GM18520 (cell line): ENCODE data around the gene PEPD.
"Not testable (repeated sequence)": the region's sequence is repeated elsewhere in the genome, so short reads cannot be mapped to it uniquely, and the experiment has no call there.

Experiments
- ATAC-seq: cut with Tn5 transposase; IDR thresholded peaks from one replicate; pipeline ENCODE4 v1.9.1; 2021; ENCODE audit not compliant: unreplicated experiment

PEPD gene

GRCh38 chr19:33479570-33479969, 42.0 kb downstream of the PEPD start:
- not testable (repeated sequence) for ATAC-seq

GRCh38 chr19:33477781-33478180, 43.8 kb downstream of the PEPD start:
- no peak for ATAC-seq

GRCh38 chr19:33476151-33476707, 45.4 kb downstream of the PEPD start:
- ATAC-seq: no peak

- ATAC-seq: no peak
Measured at GRCh38 chr19:33473653-33474305, 47.8 kb downstream of the PEPD start.

GRCh38 chr19:33472691-33473652, 48.6 kb downstream of the PEPD start:
- no peak for ATAC-seq

- ATAC-seq: no peak
Measured at GRCh38 chr19:33472226-33472625, 49.4 kb downstream of the PEPD start.

- ATAC-seq: no peak
Measured at GRCh38 chr19:33471111-33471996, 50.2 kb downstream of the PEPD start.

GRCh38 chr19:33470686-33471085, 50.9 kb downstream of the PEPD start:
- no peak for ATAC-seq

- ATAC-seq: no peak
Measured at GRCh38 chr19:33470040-33470330, 51.6 kb downstream of the PEPD start.

- no peak for ATAC-seq
Measured at GRCh38 chr19:33469171-33470039, 52.2 kb downstream of the PEPD start.

- ATAC-seq: no peak
Measured at GRCh38 chr19:33468361-33469170, 53.0 kb downstream of the PEPD start.

- no peak for ATAC-seq
Measured at GRCh38 chr19:33467851-33468250, 53.7 kb downstream of the PEPD start.

- no peak for ATAC-seq
Measured at GRCh38 chr19:33465834-33466233, 55.8 kb downstream of the PEPD start.

- ATAC-seq: no peak
Measured at GRCh38 chr19:33465371-33465770, 56.2 kb downstream of the PEPD start.

GRCh38 chr19:33464733-33465115, 56.9 kb downstream of the PEPD start:
- no peak for ATAC-seq

GRCh38 chr19:33464010-33464732, 57.4 kb downstream of the PEPD start:
- no peak for ATAC-seq

GRCh38 chr19:33463199-33463598, 58.4 kb downstream of the PEPD start:
- ATAC-seq: no peak

GRCh38 chr19:33462112-33462791, 59.3 kb downstream of the PEPD start:
- no peak for ATAC-seq
